GM23248 (cell line): Measurements from ENCODE around the gene HSCB.

Experiments used
- EZH2 ChIP-seq: fragments of 200-600 bp; sonication (generic); IDR thresholded peaks from 2 replicates; pipeline ENCODE4 v1.6.1; 2018; ENCODE audit warnings: antibody characterized with exemption, mild to moderate bottlenecking; ENCODE audit not compliant: insufficient read depth, poor library complexity, severe bottlenecking
- EZH2phosphoT487 ChIP-seq: fragments of 200-600 bp; sonication (generic); IDR thresholded peaks from 2 replicates; pipeline ENCODE4 v1.6.1; 2018; ENCODE audit warnings: antibody characterized with exemption, moderate library complexity, mild to moderate bottlenecking, low read depth; ENCODE audit not compliant: insufficient read depth

DNA sequence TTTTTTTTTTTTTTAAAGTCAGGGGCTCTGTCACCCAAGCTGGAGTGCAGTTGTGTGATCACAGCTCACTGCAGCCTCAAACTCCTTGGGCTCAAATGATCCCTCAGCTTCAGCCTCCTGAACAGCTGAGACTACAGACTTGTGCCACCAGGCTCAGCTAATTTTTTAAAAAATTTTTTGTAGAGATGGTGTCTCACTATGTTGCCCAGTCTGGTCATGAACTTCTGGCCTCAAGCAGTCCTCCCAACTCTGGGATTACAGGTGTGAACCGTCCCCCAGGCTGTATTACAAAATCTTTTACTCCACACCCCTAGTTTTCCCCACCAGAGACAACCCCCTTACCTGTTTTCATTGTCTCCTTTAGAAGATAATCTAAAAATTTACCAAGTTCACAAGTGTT, 32.5 kb downstream of the HSCB start:
- TF ChIP-seq EZH2 (no peak), EZH2phosphoT487 (no peak)
